ENCODE measurements around the gene FYCO1.
A peak's percentile ranks its signal among the peaks of the same experiment; 100 is the strongest.
"Not testable (repeated sequence)": the region's sequence is repeated elsewhere in the genome, so short reads cannot be mapped to it uniquely, and the experiment has no call there.

Gene FYCO1

DNA sequence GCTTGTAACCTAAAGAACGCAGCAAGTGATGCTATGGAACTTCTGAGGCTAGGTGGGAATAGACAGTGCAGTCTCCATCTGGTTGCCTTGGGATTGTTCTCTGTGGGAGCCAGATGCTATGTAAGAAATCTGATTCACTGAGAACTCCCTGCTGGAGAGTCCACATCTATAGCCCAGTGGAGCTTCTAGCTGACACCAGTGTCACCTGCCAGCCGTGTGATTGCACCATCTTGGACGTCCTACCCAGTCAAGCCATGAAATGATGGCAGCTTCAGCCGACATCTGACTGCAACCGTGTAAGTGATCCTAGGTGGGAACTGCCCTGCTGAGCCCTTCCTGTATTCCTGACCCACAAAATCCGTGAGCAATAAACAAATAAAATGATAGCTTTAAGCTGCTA, 12.4 kb upstream of the FYCO1 start:
- no peak for DNase-seq

DNA sequence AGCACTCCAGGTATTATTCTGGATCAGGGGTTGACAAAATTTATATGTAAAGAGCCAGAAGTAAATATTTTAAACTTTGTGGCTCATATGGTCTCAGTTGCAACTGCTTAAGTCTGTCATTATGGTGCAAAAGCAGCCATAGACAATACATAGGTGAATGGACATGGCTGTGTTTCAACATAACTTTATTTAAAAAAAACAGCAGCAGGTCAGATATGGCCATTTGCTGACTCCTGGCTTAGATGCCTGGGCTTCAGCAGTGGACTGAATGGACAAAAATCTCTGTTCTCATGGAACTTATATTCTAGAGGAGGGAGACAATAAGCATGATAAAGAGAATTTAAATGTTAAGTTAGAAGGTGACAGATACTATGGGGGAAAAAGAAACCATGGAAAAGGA, 11.7 kb upstream of the FYCO1 start:
- DNase-seq: no peak

DNA sequence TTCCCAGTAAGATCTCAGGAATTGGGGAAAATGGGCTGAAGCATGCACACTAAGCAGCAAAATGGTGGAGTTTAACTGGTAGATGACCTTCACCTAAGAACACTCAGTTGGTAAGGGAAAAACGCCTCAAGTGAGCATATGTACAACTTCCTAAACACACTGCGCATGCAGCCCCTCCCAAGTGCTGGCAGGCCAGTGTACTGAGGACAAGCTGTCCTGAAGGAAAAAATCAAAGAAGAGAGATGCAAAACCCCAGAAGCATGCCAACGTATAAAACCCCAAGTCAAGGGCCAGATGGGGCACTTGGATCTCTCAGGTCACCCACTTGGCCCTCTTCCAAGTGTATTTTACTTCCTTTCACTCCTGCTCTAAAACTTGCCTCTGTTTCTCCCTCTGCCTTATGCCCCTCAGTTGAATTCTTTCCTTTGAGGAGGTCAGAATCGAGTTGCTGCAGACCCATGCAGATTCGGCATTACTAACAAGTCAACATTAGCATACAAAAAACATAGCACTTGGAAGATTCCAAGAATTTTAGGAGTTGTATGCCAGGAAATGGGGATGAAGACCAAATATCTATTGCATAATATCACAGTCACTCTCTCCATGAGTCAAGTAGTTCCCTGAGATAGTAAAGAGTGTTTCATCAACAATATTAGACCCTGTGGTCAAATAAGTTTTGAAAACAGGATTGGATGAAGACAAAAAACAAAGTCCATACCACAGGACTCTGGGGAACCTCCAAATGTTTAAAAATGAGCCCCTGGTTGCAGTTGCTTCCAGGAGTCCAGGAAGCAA, 10.8 kb upstream of the FYCO1 start:
- no peak for DNase-seq

- not testable (repeated sequence) for DNase-seq
Observed at GRCh38 chr3:46003706-46004105, 8.1 kb upstream of the FYCO1 start.

DNA sequence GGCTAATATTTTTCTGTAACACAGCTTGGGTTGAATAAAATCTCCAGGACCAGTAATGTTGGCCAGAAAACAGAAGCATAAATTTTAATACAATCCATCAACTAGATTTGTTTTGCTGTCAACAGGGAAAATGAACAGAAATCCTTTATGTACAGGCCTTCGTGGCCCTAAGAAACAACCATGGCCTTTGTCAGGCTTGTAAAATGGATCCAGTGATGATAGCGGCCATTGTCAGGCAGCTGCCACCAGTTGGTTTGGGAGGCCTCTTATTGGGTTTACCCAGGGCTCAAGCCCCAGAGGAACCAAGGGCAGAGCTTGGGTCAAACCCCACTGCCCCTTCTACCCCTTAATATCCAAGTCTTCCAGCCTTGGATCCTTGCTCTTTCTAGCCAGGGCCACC, 5.6 kb upstream of the FYCO1 start:
- no peak for DNase-seq

DNA sequence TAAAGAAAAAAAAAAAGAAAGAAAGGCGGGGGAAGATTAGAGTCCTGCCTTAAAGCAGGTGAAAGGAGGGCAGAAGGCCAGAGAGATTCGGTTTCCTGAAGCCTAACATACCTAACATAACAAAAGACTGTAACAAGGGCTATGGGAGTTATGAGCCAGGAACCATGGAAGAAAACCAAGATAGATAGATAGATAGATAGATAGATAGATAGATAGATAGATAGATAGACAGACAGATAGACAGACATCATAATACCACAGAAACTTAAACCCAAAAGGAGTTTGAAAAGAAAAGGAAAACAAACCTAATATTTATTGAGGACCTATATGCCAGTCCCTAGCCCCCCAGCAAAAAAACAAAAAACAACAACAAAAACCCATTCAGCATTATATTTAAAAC, 2.3 kb upstream of the FYCO1 start:
- no peak for DNase-seq

DNA sequence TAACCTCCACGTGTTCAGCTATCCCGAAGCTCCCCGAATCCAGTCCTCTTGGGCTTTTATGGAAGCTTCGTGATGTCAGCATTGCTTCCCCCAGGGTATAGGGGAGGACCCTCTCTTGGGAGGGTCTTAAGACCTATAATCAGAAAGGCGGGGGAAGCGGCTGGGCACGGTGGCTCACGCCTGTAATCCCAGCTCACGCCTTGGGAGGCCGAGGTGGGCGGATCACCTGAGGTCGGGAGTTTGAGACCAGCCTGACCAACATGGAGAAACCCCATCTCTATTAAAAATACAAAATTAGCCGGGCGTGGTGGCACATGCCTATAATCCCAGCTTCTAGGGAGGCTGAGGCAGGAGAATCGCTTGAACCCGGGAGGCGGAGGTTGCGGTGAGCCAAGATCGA, 1.9 kb upstream of the FYCO1 start:
- DNase-seq: not testable (repeated sequence)

- no peak for DNase-seq
Observed at GRCh38 chr3:45994419-45995235, 997 bp downstream of the FYCO1 start.

- no peak for DNase-seq
Observed at GRCh38 chr3:45993421-45994027, 2.1 kb downstream of the FYCO1 start.

GRCh38 chr3:45992821-45993221, 2.8 kb downstream of the FYCO1 start:
- no peak for DNase-seq

DNA sequence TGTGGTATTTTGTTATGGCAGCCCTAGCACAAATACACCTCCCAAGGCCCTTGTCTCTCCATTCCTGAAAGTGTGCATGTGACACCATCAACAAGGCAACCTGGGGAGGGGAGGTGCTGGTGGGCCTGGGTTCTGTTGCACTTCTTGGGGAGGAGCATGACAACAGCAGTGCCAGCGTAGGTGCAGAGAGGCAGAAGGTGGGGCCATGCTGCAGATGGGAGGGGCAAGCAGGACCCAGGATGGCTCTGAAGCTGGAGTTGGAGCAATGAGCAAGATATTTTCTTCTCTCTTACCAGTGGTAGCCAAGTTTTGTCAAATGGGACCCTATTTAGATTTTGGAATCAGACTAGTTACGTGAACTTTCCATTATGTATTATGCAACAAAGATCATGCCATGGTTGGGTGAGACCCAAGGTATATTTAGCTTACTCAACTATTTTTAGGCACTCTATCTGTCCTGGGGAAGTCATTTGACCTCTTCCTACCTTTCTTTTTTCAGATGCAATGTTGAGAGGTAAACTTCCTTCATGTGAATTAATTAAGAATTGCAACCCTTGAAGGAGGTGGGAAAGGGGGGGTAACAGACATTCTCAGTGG, 3.4 kb downstream of the FYCO1 start:
- DNase-seq: no peak

GRCh38 chr3:45991341-45991740, 4.3 kb downstream of the FYCO1 start:
- no peak for DNase-seq

DNA sequence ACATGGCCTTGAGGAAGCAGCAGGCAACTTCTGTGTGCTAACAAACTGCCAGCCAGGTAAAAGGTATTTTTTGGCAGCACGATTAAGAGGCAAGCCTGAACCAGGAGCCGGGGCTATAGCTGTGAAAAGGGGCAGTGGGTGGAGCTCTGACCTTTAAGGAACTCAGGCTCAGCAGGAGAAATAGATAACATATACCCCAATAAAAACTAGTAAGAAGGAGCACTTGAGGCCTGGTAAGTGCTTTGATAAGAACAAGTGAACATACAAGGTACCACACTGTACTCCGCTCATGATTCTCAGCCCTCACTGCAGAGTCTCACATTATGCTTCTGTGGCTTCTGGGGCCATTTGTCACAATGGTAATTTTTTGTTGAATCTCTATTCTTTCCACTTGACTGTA, 5.4 kb downstream of the FYCO1 start:
- no peak for DNase-seq

DNA sequence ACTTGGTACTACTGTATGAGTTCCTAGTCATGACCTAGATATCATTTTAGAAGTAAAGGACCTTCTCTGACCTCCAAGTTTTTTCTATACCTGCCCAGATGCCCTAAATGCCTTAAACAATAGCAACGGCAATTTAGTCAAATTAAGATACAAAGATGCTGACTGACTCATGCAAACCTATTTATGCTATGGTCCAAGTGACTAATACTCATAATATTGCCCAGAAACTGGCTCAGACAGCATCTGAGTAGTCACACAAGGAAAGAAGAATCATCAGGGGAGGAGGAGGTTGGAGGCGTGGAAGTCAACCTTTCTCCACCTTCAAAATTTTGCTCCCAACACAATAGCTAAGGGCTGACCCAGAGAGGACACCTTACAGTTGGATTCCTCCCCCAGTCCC, 6.8 kb downstream of the FYCO1 start:
- no peak for DNase-seq

GRCh38 chr3:45988362-45988761, 7.3 kb downstream of the FYCO1 start:
- no peak for DNase-seq

DNA sequence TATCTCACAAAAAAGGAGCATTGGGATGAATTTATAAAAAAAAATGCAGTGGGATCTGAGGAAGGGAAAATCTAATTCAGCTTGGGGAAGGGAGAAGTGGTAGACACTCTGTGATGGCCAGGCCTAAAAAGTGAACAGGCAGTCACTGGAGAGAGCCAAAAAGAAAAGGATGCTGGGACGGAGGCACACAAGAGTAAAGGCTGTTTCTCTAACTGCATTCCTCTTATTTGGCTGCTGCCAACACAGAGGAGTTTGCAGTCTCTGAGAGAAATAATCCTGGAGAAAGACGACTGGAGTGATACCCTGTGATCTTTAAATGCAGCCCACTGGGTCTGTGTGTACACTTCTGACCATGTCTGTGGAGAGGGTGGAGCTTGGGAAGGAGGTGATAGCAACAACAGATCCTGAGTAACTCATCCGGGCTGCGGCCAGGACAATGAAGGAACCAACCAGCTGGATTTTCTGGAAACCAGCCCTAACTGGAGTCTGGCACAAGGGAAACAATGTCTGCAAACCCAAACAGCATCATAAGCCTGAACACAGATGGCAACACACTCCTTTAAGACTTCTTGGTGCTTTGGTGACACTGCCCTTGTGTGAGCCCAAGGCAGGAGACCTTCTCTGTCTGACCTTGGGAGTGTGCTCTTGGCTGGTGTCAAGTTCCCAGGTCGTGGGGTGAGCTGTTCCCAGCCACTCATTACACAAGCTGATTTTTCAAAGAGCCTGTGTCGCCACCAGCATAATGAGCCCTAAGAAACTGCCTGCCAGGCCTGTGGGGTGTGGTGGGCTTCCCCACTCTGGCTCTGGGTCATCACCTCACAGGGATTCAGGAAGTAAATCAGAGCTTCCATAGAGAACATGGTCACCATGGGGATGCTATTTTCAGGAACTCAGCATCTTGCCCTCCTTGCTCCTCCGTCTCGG, 8.0 kb downstream of the FYCO1 start:
- peak; percentile 45 for DNase-seq

GRCh38 chr3:45986303-45986982, 9.2 kb downstream of the FYCO1 start:
- no peak for DNase-seq

GRCh38 chr3:45985532-45986302, 9.9 kb downstream of the FYCO1 start:
- DNase-seq: no peak

GRCh38 chr3:45984331-45985312, 11.0 kb downstream of the FYCO1 start:
- no peak for DNase-seq

DNA sequence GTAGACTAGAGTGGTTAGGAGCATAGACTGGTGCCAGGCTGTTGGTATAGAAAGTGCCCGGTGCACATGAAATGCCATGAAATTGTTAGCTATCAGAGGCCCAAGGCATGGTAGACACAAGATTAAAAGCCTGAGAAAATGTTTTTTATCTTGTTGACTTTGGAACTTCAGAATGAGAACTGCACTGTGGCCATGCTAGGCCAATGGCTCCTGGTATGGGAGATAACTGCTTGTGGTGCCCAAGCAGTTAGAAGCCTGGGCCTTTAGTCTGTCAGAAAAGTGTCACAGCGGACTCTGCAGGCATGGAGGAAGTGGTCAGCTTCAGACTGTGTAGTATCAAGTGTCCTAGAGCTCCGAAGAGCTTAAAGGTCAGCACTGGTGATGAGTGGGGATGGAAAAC, 11.9 kb downstream of the FYCO1 start:
- no peak for DNase-seq

Measured in left hindlimb (tissue), 1 donor.